ENCODE results near the gene GOLGA8A. TPM values are rescaled to one million over a fixed set of nuclear protein-coding genes. Genes with fewer than 3 reads are reported as not detected.

The GOLGA8A gene, protein sequence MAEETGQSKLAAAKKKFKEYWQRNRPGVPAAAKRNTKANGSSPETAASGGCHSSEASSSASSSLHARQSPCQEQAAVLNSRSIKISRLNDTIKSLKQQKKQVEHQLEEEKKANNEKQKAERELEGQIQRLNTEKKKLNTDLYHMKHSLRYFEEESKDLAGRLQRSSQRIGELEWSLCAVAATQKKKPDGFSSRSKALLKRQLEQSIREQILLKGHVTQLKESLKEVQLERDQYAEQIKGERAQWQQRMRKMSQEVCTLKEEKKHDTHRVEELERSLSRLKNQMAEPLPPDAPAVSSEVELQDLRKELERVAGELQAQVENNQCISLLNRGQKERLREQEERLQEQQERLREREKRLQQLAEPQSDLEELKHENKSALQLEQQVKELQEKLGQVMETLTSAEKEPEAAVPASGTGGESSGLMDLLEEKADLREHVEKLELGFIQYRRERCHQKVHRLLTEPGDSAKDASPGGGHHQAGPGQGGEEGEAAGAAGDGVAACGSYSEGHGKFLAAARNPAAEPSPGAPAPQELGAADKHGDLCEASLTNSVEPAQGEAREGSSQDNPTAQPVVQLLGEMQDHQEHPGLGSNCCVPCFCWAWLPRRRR
- total RNA-seq (10 to 100 TPM; 24.3 to 72.3 (median 39.1) TPM), polyA plus RNA-seq (10 to 100 TPM in 1 of 3 donors, 1 to 10 TPM in 2; 4.4 to 31.5 (median 8.2) TPM)
- long read RNA-seq, donor 1 = 0 reads
- long read RNA-seq, donor 2 = 0 reads
- long read RNA-seq, donor 3 = 0 reads
- long read RNA-seq, donor 4 = 0 reads
- long read RNA-seq, donor 5, partial matches to known transcripts = 0 of 1 reads
- long read RNA-seq, donor 5, other reads (novel, unspliced or antisense) = 0 of 1 reads
- long read RNA-seq, donor 6, partial matches to known transcripts = 7 of 7 reads
- long read RNA-seq, donor 6, other reads (novel, unspliced or antisense) = 0 of 7 reads
- long read RNA-seq, donor 7 = 0 reads
- long read RNA-seq, donor 8, partial matches to known transcripts = 18 of 18 reads
- long read RNA-seq, donor 8, other reads (novel, unspliced or antisense) = 0 of 18 reads
- long read RNA-seq, donor 9, partial matches to known transcripts = 0 of 1 reads
- long read RNA-seq, donor 9, other reads (novel, unspliced or antisense) = 0 of 1 reads
- long read RNA-seq, donor 10, partial matches to known transcripts = 0 of 1 reads
- long read RNA-seq, donor 10, other reads (novel, unspliced or antisense) = 0 of 1 reads

DNA sequence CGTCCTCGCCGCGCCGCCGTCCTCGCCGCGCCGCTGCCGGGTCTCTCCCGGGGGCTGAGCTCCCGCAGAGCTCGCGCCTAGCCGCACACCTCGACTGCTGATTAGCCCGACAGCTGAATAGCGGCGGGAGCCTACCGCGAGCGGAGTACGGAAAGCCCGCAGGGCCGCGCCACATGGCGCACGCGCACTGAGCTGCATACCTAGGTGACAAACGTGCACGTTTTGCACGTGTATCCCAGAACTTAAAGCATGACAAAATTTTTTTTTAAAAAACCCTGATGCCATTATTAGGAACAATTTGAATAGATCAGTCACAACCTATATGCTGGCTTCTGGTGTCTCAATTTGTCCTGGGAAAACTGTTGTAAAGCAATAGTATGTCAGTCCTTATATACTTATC is at the start of gene GOLGA8A:
Gene GOLGA8A, minus strand, starts transcription at position 122 of the 400 bp plus-strand sequence. CDS start 48,117 bp downstream, outside the sequence.
- 0 to 7% (median 1%) methylated on average over 3 to 32 of the region's 33 CpGs for WGBS, 5 donors
- intact Hi-C loops (cut with DNase I; ENCODE audit: low total_unique reads) = no loop called here
- peak within 1 kb of the TSS; percentile 65 to 81 (median 72) for H3K4me3 ChIP-seq
- DNase-seq = peak; percentile 51 to 92
- peaks cover 0 to 20% (median 7%) of the 10 kb centered on the region in 4 donors for H3K36me3 ChIP-seq
- H3K4me1 ChIP-seq = peaks cover 0 to 25% (median 15%) of the 10 kb centered on the region in 4 donors
- peak within 1 kb of the TSS; percentile 20 to 74 (median 59) for H3K27ac ChIP-seq
- H3K27me3 ChIP-seq = peaks cover 0 to 9% (median 0%) of the 10 kb centered on the region in 3 donors
- no peaks in the 10 kb centered on the region for H3K9me3 ChIP-seq
- TF ChIP-seq POLR2A (IDR thresholded peaks at IDR 0.05) (no peak), POLR2AphosphoS5 (IDR thresholded peaks at IDR 0.05) (peak in 2 of 3 donors; percentile 50 to 81), CTCF (IDR thresholded peaks at IDR 0.05) (no peak), EP300 (IDR thresholded peaks at IDR 0.05) (no peak)

DNA sequence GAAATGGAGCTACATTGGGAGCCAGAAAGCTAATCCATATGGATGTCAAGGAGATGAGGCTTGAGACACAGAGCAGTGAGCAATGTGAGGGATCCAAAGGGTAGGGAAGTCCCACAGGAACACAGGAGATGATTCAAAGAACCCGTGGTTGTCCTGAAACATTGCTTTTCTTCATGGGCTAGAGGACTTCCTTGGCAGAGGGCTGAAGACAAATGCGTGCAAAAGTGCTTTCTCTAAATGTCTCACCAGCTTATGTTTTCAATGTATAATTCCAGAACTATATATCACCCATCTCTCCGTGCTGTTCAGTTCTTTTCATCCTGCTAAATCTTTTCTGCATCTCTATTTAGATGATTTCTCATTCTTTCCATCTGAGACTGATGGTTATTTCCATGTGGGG is 46.0 kb upstream of the GOLGA8A start:
- no peak overlapping the region for H3K27ac ChIP-seq
- H3K27me3 ChIP-seq = peaks cover 0 to 15% (median 0%) of the 10 kb centered on the region in 3 donors
- no peaks in the 10 kb centered on the region for H3K9me3 ChIP-seq
- no peak for TF ChIP-seq CTCF (IDR thresholded peaks at IDR 0.05)
- no peak for TF ChIP-seq POLR2A (IDR thresholded peaks at IDR 0.05)
- TF ChIP-seq EP300 (IDR thresholded peaks at IDR 0.05) = no peak
- TF ChIP-seq POLR2AphosphoS5 (IDR thresholded peaks at IDR 0.05) = no peak
- no peaks in the 10 kb centered on the region for H3K4me1 ChIP-seq
- no peak overlapping the region for H3K4me3 ChIP-seq
- intact Hi-C loops (cut with DNase I; ENCODE audit: low total_unique reads) = no loop called here
- no peaks in the 10 kb centered on the region for H3K36me3 ChIP-seq
- 70 to 77% (median 71%) methylated on average over 3 of the region's 3 CpGs for WGBS, 5 donors
- no peak for DNase-seq

DNA sequence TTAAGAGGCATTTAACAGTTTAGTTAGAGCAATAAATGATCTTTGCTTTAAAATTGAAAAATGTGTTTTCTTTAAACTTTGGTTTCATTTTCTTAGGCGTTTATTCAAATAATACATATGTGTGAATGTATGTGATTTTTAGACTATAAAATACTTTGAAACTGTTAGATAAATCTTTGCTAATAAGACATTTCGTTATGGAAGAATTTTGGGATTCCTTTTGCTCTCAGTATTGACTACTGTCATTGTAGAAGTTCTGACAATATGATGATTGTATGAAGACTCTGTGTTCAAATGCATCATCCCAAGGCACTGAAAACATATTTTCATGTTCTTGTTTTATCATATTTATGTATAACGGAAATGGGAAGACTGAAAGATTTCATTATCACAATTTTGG is 43.8 kb upstream of the GOLGA8A start:
- TF ChIP-seq POLR2A (IDR thresholded peaks at IDR 0.05) (no peak), POLR2AphosphoS5 (IDR thresholded peaks at IDR 0.05) (no peak), CTCF (IDR thresholded peaks at IDR 0.05) (no peak), EP300 (IDR thresholded peaks at IDR 0.05) (no peak)
- no peak for DNase-seq
- Histone ChIP-seq H3K4me3 (no peak overlapping the region), H3K36me3 (no peaks in the 10 kb centered on the region), H3K9me3 (no peaks in the 10 kb centered on the region), H3K4me1 (no peaks in the 10 kb centered on the region), H3K27me3 (peaks cover 0 to 15% (median 0%) of the 10 kb centered on the region in 3 donors), H3K27ac (no peak overlapping the region)
- intact Hi-C loops (cut with DNase I; ENCODE audit: low total_unique reads) = no loop called here
- 55 to 81% (median 72%) methylated on average over 3 of the region's 3 CpGs for WGBS, 5 donors

- intact Hi-C loops (cut with DNase I; ENCODE audit: low total_unique reads) = no loop called here
- Histone ChIP-seq H3K4me1 (no peaks in the 10 kb centered on the region), H3K4me3 (no peak overlapping the region), H3K27ac (no peak overlapping the region), H3K36me3 (no peaks in the 10 kb centered on the region), H3K27me3 (peaks cover 0 to 3% (median 0%) of the 10 kb centered on the region in 3 donors), H3K9me3 (no peaks in the 10 kb centered on the region)
- no peak for DNase-seq
- TF ChIP-seq POLR2A (IDR thresholded peaks at IDR 0.05) (no peak), CTCF (IDR thresholded peaks at IDR 0.05) (no peak), EP300 (IDR thresholded peaks at IDR 0.05) (no peak), POLR2AphosphoS5 (IDR thresholded peaks at IDR 0.05) (no peak)
- 38 to 58% (median 50%) methylated on average over 1 of the region's 1 CpG for WGBS, 5 donors
These were observed 36.2 kb upstream of the GOLGA8A start for GRCh38 chr15:34473840-34474239.
